A549 (cell line): Measurements from ENCODE around the gene IRAK3. TPM values are rescaled to one million over a fixed set of nuclear protein-coding genes. Genes with fewer than 3 reads are reported as not detected.

Experiments used
- ATAC-seq, 2 experiments: fragments of 200-7000 bp in 1 of 2; fragments of >200 bp in 1 of 2; cut with Nextera tagmentation in 1 of 2; cut with Tn5 transposase in 1 of 2; 3 replicates each; pipeline versions ENCODE4 v1.8.0 to v1.9.1; 2018 to 2020; ENCODE audit warnings: mild to moderate bottlenecking in 1 of 2, moderate library complexity in 1 of 2
- CTCF ChIA-PET: fragments of 300-600 bp; sonication (Branson Sonifier 250); formaldehyde crosslinking; extraction: SDS; loops from one replicate; lab custom pipeline; 2021; ENCODE audit warnings: antibody characterized with exemption, inconsistent platforms; lab: Yijun Ruan, JAX
- POLR2A ChIA-PET: fragments of 350-600 bp; formaldehyde crosslinking; extraction: SDS; loops from one replicate; lab custom pipeline; 2021; ENCODE audit warnings: antibody characterized with exemption, inconsistent platforms; lab: Yijun Ruan, JAX
- DNase-seq, 2 experiments: peaks; one replicate each; pipeline versions ENCODE4 v3.0.0 to v3.0.0-alpha.2; 2011 to 2016; ENCODE audit warnings: low read depth in 1 of 2, low spot score in 1 of 2
- FAIRE-seq: peaks from 2 replicates; lab custom pipeline; 2011; peaks lifted over from hg19 to GRCh38; lab: Jason Lieb, UNC
- H3K27ac ChIP-seq, 2 experiments: fragments of >200 bp; sonication (Bioruptor Twin); formaldehyde crosslinking; 3 replicates each; pipeline ENCODE4 v1.5.1; 2016 to 2017
- H3K4me1 ChIP-seq: fragments of >200 bp; sonication (Bioruptor Twin); formaldehyde crosslinking; 3 replicates; pipeline ENCODE4 v1.6.1; 2016
- H3K4me2 ChIP-seq: fragments of >200 bp; sonication (Bioruptor Twin); formaldehyde crosslinking; 3 replicates; pipeline ENCODE4 v1.6.1; 2016
- H3K4me3 ChIP-seq: fragments of >200 bp; sonication (Bioruptor Twin); formaldehyde crosslinking; 3 replicates; pipeline ENCODE4 v1.5.1; 2016
- H3K9me3 ChIP-seq: fragments of >200 bp; sonication (Bioruptor Twin); formaldehyde crosslinking; 3 replicates; pipeline ENCODE4 v1.6.1; 2016
- BHLHE40 ChIP-seq: IDR thresholded peaks from 2 replicates; pipeline ENCODE4 v1.6.1; 2012; ENCODE audit warnings: low read depth, low read length, inconsistent platforms
- CHD2 ChIP-seq: fragments of 150-350 bp; IDR thresholded peaks from 2 replicates; pipeline ENCODE4 v1.6.1; 2014; ENCODE audit warnings: low read length; ENCODE audit not compliant: partially characterized antibody
- EP300 ChIP-seq, 2 experiments: fragments of >200 bp; sonication (Bioruptor Twin); formaldehyde crosslinking; IDR thresholded peaks; 2 replicates in 1 of 2; 3 replicates in 1 of 2; pipeline ENCODE4 v1.6.1; 2016 to 2017
- ESRRA ChIP-seq: fragments of 150-350 bp; IDR thresholded peaks from 2 replicates; pipeline ENCODE4 v1.6.1; 2014; ENCODE audit warnings: mild to moderate bottlenecking, low read length, borderline replicate concordance
- FOSL2 ChIP-seq, 2 experiments: fragments of 450-650 bp in 1 of 2; fragments of >200 bp in 1 of 2; sonication (Bioruptor Twin) in 1 of 2; formaldehyde crosslinking; IDR thresholded peaks; 2 replicates each; pipeline versions ENCODE4 v1.5.0 to v1.6.1; 2016 to 2020; ENCODE audit warnings: mild to moderate bottlenecking in 1 of 2, moderate library complexity in 1 of 2
- GATA3 ChIP-seq: IDR thresholded peaks from 2 replicates; pipeline ENCODE4 v1.6.1; 2012; ENCODE audit warnings: borderline replicate concordance
- HDAC2 ChIP-seq: fragments of 200-600 bp; sonication (generic); IDR thresholded peaks from 2 replicates; pipeline ENCODE4 v1.6.1; 2016
- JUN ChIP-seq, 2 experiments: fragments of >200 bp; sonication (Bioruptor Twin); formaldehyde crosslinking; IDR thresholded peaks; 2 replicates in 1 of 2; 3 replicates in 1 of 2; pipeline ENCODE4 v1.6.1; 2016 to 2017
- KDM5A ChIP-seq: fragments of 200-600 bp; sonication (generic); IDR thresholded peaks from 2 replicates; pipeline ENCODE4 v1.6.1; 2016; ENCODE audit warnings: antibody characterized with exemption, mild to moderate bottlenecking
- MAFK ChIP-seq: fragments of 450-650 bp; IDR thresholded peaks from 2 replicates; pipeline ENCODE4 v1.6.1; 2014; ENCODE audit not compliant: partially characterized antibody
- MYC ChIP-seq: IDR thresholded peaks from 2 replicates; pipeline ENCODE4 v1.6.1; 2012; ENCODE audit warnings: mild to moderate bottlenecking, inconsistent platforms, low read length, improper control_type of control experiment, borderline replicate concordance
- PHF8 ChIP-seq: fragments of 200-600 bp; sonication (generic); IDR thresholded peaks from 2 replicates; pipeline ENCODE4 v1.6.1; 2016; ENCODE audit warnings: low read depth, mild to moderate bottlenecking, antibody characterized with exemption, moderate library complexity, borderline replicate concordance
- RAD21 ChIP-seq, 2 experiments: fragments of >200 bp in 1 of 2; sonication (Bioruptor Twin) in 1 of 2; formaldehyde crosslinking in 1 of 2; IDR thresholded peaks in 1 of 2; conservative IDR thresholded peaks in 1 of 2; 2 replicates in 1 of 2; 3 replicates in 1 of 2; pipeline ENCODE4 v1.6.1; 2012 to 2018; ENCODE audit warnings: inconsistent platforms in 1 of 2
- SMC3 ChIP-seq: fragments of >200 bp; sonication (Bioruptor Twin); formaldehyde crosslinking; IDR thresholded peaks from 3 replicates; pipeline ENCODE4 v1.6.1; 2018; ENCODE audit warnings: inconsistent platforms
- TP53 ChIP-seq: fragments of 250-450 bp; sonication (Bioruptor Pico); IDR thresholded peaks from 2 replicates; pipeline ENCODE4 v1.5.0; 2021; ENCODE audit warnings: mild to moderate bottlenecking, moderate library complexity
- ZC3H11A ChIP-seq: fragments of 450-650 bp; IDR thresholded peaks from 2 replicates; pipeline ENCODE4 v1.6.1; 2014; ENCODE audit warnings: antibody characterized with exemption, mild to moderate bottlenecking
- ZNF302 ChIP-seq: fragments of 250-450 bp; sonication (Bioruptor Pico); IDR thresholded peaks from 2 replicates; pipeline ENCODE4 v1.9.0; 2021; ENCODE audit warnings: inconsistent platforms, mild to moderate bottlenecking, moderate library complexity
- WGBS: methylation state at CpG from one replicate; pipeline ENCODE4 v1.1.6; 2017; ENCODE audit errors: missing lambda C conversion rate; 5-methylcytosine and 5-hydroxymethylcytosine counted together
- polyA plus RNA-seq, 4 experiments: library from polyadenylated mRNA; depleted of rRNA in 3 of 4; stranded (reverse); fragments of >200 nt; fragmentation: RNase III in 1 of 4; extraction: RNeasy Plus Mini Kit Qiagen cat#74134 plus additional on column Dnase treatment in 1 of 4; gene quantifications; 2 replicates in 3 of 4; 3 replicates in 1 of 4; pipeline ENCODE4 v1.2.3, GENCODE V29; 2011 to 2017
- TF ChIP-seq, protein P1 (sequence below): fragments of >200 bp; sonication (Bioruptor Twin); formaldehyde crosslinking; IDR thresholded peaks from 3 replicates; pipeline ENCODE4 v1.5.1; 2016
- TF ChIP-seq, protein P2 (sequence below): IDR thresholded peaks from 2 replicates; pipeline ENCODE4 v1.6.1; 2012; ENCODE audit warnings: low read depth, borderline replicate concordance
- TF ChIP-seq, protein P3 (sequence below): fragments of 250-450 bp; sonication (Bioruptor Pico); IDR thresholded peaks from 2 replicates; pipeline ENCODE4 v1.5.0; 2021; ENCODE audit warnings: mild to moderate bottlenecking, moderate library complexity, borderline replicate concordance

The IRAK3 gene
- polyA plus RNA-seq, 2 of the 4 experiments (the other 2 are of a cell fraction), result 0.06 to 0.25 TPM

DNA sequence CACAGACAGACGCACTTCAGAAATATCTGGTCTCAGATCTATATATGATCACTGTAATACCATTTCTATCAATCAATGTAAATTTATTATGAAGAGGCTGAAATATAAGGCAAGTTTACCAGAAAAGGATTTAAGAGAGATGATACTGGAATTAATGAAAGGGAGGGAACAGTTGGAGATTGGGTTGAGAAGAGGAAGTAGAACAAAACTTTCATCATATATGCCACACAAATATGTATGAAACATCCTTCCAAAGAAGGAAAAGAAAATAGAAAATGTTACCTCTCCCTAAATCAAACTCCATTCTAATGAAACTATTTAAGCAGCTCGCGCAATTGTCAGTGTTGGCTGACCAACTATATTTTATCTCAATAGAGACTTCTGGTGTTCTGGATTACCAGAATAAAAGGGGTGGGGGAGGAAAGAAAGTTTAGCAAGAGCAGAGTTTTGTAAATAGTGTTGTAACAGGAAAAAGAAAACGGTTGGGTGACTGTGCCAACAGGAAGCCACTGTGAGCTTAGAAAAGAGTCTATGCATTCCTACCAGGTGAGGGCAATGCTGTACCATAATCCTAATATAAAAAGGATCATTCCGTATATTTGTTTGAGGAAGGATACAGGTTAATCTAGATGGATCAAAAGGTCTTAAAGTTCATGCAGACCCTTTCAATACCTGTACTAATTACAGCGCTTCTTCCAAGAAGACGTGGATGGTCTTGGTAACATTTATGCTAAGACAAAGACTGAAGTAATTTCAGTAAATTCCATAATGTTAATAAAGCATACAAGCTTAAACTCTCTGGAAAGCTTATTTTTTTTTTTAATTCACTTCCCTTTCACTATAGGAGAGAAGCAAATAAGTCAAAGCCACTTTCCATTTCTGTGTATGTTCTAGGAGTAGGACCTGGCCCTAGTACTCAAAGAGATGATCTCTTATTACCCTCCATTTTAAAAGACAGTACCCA is 43.9 kb upstream of the IRAK3 start (continued):
- peak; percentile 41; the same call in 2 of the 3 replicates for TF ChIP-seq SMC3
- TF ChIP-seq FOSL2 (IDR thresholded peaks at IDR 0.05), result no peak
- no peak for TF ChIP-seq FOSL2 (CRISPR knock-in tag; IDR thresholded peaks at IDR 0.05)
- no peak for TF ChIP-seq ZC3H11A
- TF ChIP-seq ESRRA, result no peak
- peak; percentile 64 to 73 for TF ChIP-seq RAD21 (conservative IDR thresholded peaks at IDR 0.05 in 1 of 2, IDR thresholded peaks at IDR 0.05 in 1 of 2)
- TF ChIP-seq EP300 (IDR thresholded peaks at IDR 0.05), result no peak
- TF ChIP-seq, protein P1, sequence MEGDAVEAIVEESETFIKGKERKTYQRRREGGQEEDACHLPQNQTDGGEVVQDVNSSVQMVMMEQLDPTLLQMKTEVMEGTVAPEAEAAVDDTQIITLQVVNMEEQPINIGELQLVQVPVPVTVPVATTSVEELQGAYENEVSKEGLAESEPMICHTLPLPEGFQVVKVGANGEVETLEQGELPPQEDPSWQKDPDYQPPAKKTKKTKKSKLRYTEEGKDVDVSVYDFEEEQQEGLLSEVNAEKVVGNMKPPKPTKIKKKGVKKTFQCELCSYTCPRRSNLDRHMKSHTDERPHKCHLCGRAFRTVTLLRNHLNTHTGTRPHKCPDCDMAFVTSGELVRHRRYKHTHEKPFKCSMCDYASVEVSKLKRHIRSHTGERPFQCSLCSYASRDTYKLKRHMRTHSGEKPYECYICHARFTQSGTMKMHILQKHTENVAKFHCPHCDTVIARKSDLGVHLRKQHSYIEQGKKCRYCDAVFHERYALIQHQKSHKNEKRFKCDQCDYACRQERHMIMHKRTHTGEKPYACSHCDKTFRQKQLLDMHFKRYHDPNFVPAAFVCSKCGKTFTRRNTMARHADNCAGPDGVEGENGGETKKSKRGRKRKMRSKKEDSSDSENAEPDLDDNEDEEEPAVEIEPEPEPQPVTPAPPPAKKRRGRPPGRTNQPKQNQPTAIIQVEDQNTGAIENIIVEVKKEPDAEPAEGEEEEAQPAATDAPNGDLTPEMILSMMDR, result peak; percentile 66
- TF ChIP-seq PHF8, result no peak
- no peak for TF ChIP-seq JUN (IDR thresholded peaks at IDR 0.05)

DNA sequence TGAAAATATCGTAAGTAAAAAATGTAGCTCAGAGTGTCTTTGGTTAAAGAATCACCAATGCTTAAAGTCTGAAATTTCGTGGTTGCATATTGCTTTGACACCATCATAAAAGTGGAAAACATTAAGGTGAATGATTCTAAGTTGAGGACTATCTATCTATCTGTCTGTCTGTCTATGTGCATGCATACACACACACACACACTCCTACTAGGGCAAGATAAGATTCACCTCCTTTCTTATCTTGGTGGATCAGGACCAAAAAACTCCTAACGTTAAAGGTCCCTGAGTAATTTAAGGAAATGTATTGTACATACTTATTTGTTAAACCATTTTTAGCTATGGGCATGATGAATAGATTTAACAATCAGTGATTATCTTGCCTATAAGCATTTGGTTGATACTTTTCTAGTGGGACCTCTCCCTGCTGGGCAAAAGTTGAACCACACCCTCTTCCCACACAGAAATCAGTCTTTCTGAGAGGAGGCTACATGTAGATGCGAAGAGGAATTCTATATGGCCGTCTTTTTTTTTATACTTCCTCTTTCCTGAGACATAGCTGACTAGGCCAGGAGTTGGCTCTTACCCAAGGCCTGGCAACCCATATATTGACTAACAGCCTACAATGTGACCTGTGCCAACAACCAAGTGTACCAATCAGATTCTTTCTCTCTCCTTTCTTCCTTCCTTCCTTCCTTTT is 39.2 kb upstream of the IRAK3 start:
- FAIRE-seq (no peak), DNase-seq (no peak), ATAC-seq (peak in 1 of 2 experiments; percentile 59; a peak in 2 of 6 replicates)
- no peaks in the 10 kb centered on the region for H3K9me3 ChIP-seq
- TF ChIP-seq BHLHE40 (no peak), ZNF302 (no peak), HDAC2 (no peak), TP53 (CRISPR knock-in tag) (no peak), CHD2 (no peak), ESRRA (no peak), ZC3H11A (no peak), MAFK (no peak), KDM5A (no peak), GATA3 (no peak), MYC (no peak)
- TF ChIP-seq, protein P1, result no peak
- TF ChIP-seq, protein P2, sequence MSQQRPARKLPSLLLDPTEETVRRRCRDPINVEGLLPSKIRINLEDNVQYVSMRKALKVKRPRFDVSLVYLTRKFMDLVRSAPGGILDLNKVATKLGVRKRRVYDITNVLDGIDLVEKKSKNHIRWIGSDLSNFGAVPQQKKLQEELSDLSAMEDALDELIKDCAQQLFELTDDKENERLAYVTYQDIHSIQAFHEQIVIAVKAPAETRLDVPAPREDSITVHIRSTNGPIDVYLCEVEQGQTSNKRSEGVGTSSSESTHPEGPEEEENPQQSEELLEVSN, result no peak
- TF ChIP-seq, protein P3, sequence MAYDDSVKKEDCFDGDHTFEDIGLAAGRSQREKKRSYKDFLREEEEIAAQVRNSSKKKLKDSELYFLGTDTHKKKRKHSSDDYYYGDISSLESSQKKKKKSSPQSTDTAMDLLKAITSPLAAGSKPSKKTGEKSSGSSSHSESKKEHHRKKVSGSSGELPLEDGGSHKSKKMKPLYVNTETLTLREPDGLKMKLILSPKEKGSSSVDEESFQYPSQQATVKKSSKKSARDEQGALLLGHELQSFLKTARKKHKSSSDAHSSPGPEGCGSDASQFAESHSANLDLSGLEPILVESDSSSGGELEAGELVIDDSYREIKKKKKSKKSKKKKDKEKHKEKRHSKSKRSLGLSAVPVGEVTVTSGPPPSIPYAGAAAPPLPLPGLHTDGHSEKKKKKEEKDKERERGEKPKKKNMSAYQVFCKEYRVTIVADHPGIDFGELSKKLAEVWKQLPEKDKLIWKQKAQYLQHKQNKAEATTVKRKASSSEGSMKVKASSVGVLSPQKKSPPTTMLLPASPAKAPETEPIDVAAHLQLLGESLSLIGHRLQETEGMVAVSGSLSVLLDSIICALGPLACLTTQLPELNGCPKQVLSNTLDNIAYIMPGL (CRISPR knock-in tag), result no peak
- no peak overlapping the region for H3K4me2 ChIP-seq
- CTCF ChIA-PET, result interaction anchor here (0.9 kb wide), 1 partner anchor 20 kb away, joined by 3 read pairs; the partner anchor contains the start of gene TMBIM4
- WGBS, result 81% methylated on average over 5 of the region's 5 CpGs
- H3K4me1 ChIP-seq, result no peaks in the 10 kb centered on the region; the same call in 2 of the 3 replicates
- POLR2A ChIA-PET, result no interaction called here
- no peak overlapping the region for H3K4me3 ChIP-seq
- H3K27ac ChIP-seq, result no peak overlapping the region
